Heart left ventricle (tissue), 13 donors: ENCODE data around the gene GABRB1.

ENCODE experiments used
- CTCF ChIP-seq, 12 donors: fragments of 200-600 bp; sonication (generic) in 4 of 12; IDR thresholded peaks; one replicate each; pipeline versions ENCODE4 v1.5.0 to v1.8.0; 2018 to 2022; ENCODE audit warnings: antibody characterized with exemption in 12 of 12, mild to moderate bottlenecking in 5 of 12
- POLR2A ChIP-seq, 2 donors: fragments of 450-650 bp; IDR thresholded peaks; one replicate each; pipeline ENCODE4 v1.6.1; 2017; ENCODE audit warnings: antibody characterized with exemption in 2 of 2, mild to moderate bottlenecking in 2 of 2, moderate library complexity in 2 of 2
- donor health status: ischemic (EF 13 %, LVEDD 7.1; RV severe dilation, severe dysfunction).
- donor health status: DM: no; HTN: yes; CAD: no.
- donor health status: DM: no; HTN: no; CAD: no.
- donor health status: ischemic (EF 25% LVEDD 6.9; RV normal size, moderate dysfunction).
- donor health status: ischemic (EF 25% LVEDD 5.7; RV mildly dilated, moderate dysfunction).
- donor health status: ischemic (EF 35%, LVEDD 5.7; RV mildly dilated, moderate dysfunction).
- donor health status: nonischemic (EF 11% LVEDD 7.7; RV severe dilation, severe dysfunction).
- donor health status: DM: yes; HTN: yes; CAD: no.
- donor health status: PGD.
- donor health status: ischemic (EF 29% LVEDD 5.4; RV normal size, mild dysfunction).
- donor health status: nonischemic (EF 23%, LVEDD 6.1; RV moderate dilation, normal function).

GRCh38 chr4:47271291-47271690 lies 239.9 kb downstream of the GABRB1 start:
- TF ChIP-seq CTCF (IDR thresholded peaks at IDR 0.05) (no peak), POLR2A (IDR thresholded peaks at IDR 0.05) (no peak)
